Ishikawa (cell line): ENCODE data around the gene TMX1.

ENCODE experiments used
- EGR1 ChIP-seq: IDR thresholded peaks from 2 replicates; pipeline ENCODE4 v1.6.1; 2012
- EP300 ChIP-seq: IDR thresholded peaks from 2 replicates; pipeline ENCODE4 v1.6.1; 2012; ENCODE audit warnings: borderline replicate concordance
- FOXM1 ChIP-seq: IDR thresholded peaks from 2 replicates; pipeline ENCODE4 v1.6.1; 2012; ENCODE audit warnings: low read depth, borderline replicate concordance
- TEAD4 ChIP-seq: IDR thresholded peaks from 2 replicates; pipeline ENCODE4 v1.6.1; 2012

DNA sequence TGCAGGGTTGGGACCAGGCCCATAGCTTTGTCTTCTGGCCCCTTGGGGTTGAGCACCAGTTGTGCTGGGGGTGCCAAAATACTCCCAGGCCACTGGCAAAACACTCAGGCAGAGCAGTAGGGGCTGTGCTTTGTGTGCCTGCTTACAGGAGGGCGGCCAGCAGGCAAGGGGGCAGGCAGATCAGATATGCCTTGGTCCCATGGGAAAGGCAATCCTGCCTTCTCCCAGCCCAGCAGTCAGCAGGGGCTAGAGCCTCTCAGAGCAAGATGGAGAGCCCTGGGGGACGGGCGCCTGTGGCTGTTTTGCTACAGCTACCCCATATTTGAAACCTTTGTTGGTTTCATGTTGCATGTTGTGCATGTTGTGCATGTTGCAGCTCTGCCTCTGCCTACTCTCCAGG is 36.2 kb upstream of the TMX1 start:
- TF ChIP-seq FOXM1, result no peak
- TF ChIP-seq EP300, result no peak
- no peak for TF ChIP-seq EGR1
- TF ChIP-seq TEAD4, result no peak
